K562 (cell line): ENCODE measurements around the gene ZNF581. TPM values are rescaled to one million over a fixed set of nuclear protein-coding genes. Genes with fewer than 3 reads are reported as not detected.
A peak's percentile ranks its signal among the peaks of the same experiment; 100 is the strongest.

Experiments used
- ARHGAP35 ChIP-seq: fragments of 450-650 bp; IDR thresholded peaks from 2 replicates; pipeline ENCODE4 v1.6.1; 2018; ENCODE audit not compliant: partially characterized antibody
- CBX3 ChIP-seq, 2 experiments: IDR thresholded peaks; 1 replicate in 1 of 2; 2 replicates in 1 of 2; pipeline ENCODE4 v1.6.1; 2012; ENCODE audit warnings: inconsistent platforms in 2 of 2, low read length in 2 of 2, borderline replicate concordance in 1 of 2, control low read depth in 1 of 2
- CTBP1 ChIP-seq: fragments of 450-650 bp; IDR thresholded peaks from 2 replicates; pipeline ENCODE4 v1.6.1; 2016; ENCODE audit warnings: borderline replicate concordance
- ELF4 ChIP-seq: fragments of 450-650 bp; formaldehyde crosslinking; IDR thresholded peaks from 2 replicates; pipeline ENCODE4 v1.4.0; 2022; ENCODE audit warnings: missing genetic modification characterization
- ETV1 ChIP-seq: fragments of 450-650 bp; conservative IDR thresholded peaks from 2 replicates; pipeline ENCODE4 v1.6.1; 2016; ENCODE audit warnings: missing genetic modification characterization, control low read depth, low read depth, missing compliant biosample characterization
- FOXP1 ChIP-seq: sonication (generic); formaldehyde crosslinking; IDR thresholded peaks from 2 replicates; pipeline ENCODE4 v1.8.0; 2022; ENCODE audit warnings: mild to moderate bottlenecking, missing genetic modification reagents
- HCFC1 ChIP-seq: IDR thresholded peaks from 2 replicates; pipeline ENCODE4 v1.6.1; 2012; ENCODE audit warnings: low read depth, low read length, improper control_type of control experiment
- MAX ChIP-seq: sonication (generic); formaldehyde crosslinking; IDR thresholded peaks from 2 replicates; pipeline ENCODE4 v1.9.0; 2022; ENCODE audit warnings: mild to moderate bottlenecking, missing genetic modification reagents
- MBD2 ChIP-seq: sonication (generic); IDR thresholded peaks from 2 replicates; pipeline ENCODE4 v1.6.1; 2016; ENCODE audit warnings: low read depth, borderline replicate concordance
- MXD1 ChIP-seq: fragments of 250-450 bp; sonication (Bioruptor Pico); IDR thresholded peaks from 2 replicates; pipeline ENCODE4 v1.8.0; 2021; ENCODE audit warnings: borderline replicate concordance, mild to moderate bottlenecking, moderate library complexity; ENCODE audit not compliant: poor library complexity, severe bottlenecking
- NKRF ChIP-seq: fragments of 450-650 bp; IDR thresholded peaks from 2 replicates; pipeline ENCODE4 v1.6.1; 2016; ENCODE audit warnings: borderline replicate concordance
- PHF8 ChIP-seq: fragments of 200-600 bp; sonication (generic); IDR thresholded peaks from 2 replicates; pipeline ENCODE4 v1.6.1; 2012; ENCODE audit warnings: mixed run types, mild to moderate bottlenecking, inconsistent platforms, low read length, moderate library complexity, borderline replicate concordance
- PKNOX1 ChIP-seq: fragments of 450-650 bp; IDR thresholded peaks from 2 replicates; pipeline ENCODE4 v1.6.1; 2016
- PRMT5 ChIP-seq: sonication (generic); formaldehyde crosslinking; IDR thresholded peaks from 2 replicates; pipeline ENCODE4 v1.5.0; 2020; ENCODE audit warnings: missing genetic modification reagents
- RBM34 ChIP-seq: fragments of 200-400 bp; formaldehyde crosslinking; IDR thresholded peaks from 2 replicates; pipeline ENCODE4 v1.6.1; 2018; ENCODE audit warnings: low read length, borderline replicate concordance; ENCODE audit not compliant: insufficient read depth
- TOE1 ChIP-seq, 2 experiments: fragments of 450-650 bp in 1 of 2; sonication (generic) in 1 of 2; formaldehyde crosslinking in 1 of 2; IDR thresholded peaks; 2 replicates each; pipeline versions ENCODE4 v1.7.1 to v1.8.0; 2016 to 2022; ENCODE audit warnings: borderline replicate concordance in 2 of 2, mild to moderate bottlenecking in 2 of 2, antibody characterized with exemption in 1 of 2, inconsistent platforms in 1 of 2, low read depth in 1 of 2, missing genetic modification reagents in 1 of 2, moderate library complexity in 1 of 2
- ZC3H8 ChIP-seq: fragments of 450-650 bp; IDR thresholded peaks from 2 replicates; pipeline ENCODE4 v1.6.1; 2017
- ZEB2 ChIP-seq: fragments of 450-650 bp; IDR thresholded peaks from 2 replicates; pipeline ENCODE4 v1.6.1; 2016
- ZNF143 ChIP-seq: sonication (generic); formaldehyde crosslinking; IDR thresholded peaks from 2 replicates; pipeline ENCODE4 v1.9.0; 2022; ENCODE audit warnings: mild to moderate bottlenecking, missing genetic modification reagents
- ZNF584 ChIP-seq: fragments of 200-800 bp; sonication (Bioruptor generic); IDR thresholded peaks from 2 replicates; pipeline ENCODE4 v1.6.1; 2016; ENCODE audit warnings: low read depth, mild to moderate bottlenecking, missing genetic modification characterization, missing compliant biosample characterization
- ZNF764 ChIP-seq: fragments of 250-450 bp; sonication (Bioruptor Pico); IDR thresholded peaks from 2 replicates; pipeline ENCODE4 v1.4.0; 2020; ENCODE audit warnings: low read depth, mild to moderate bottlenecking, moderate library complexity
- polyA plus RNA-seq, 8 experiments: library from polyadenylated mRNA; depleted of rRNA in 4 of 8; stranded (reverse) in 5 of 8; unstranded in 3 of 8; fragments of >200 nt; fragmentation: Nextera tagmentation in 2 of 8; fragmentation: Illumina TruSeq in 1 of 8; extraction: Ambion mirVana in 2 of 8; extraction: Trizol in 1 of 8; gene quantifications; 2 replicates each; pipeline versions ENCODE4 v1.2.1 to v1.2.3, GENCODE V29; 2011 to 2014; ENCODE audit warnings: inconsistent platforms in 1 of 8, missing spikeins in 1 of 8
- total RNA-seq, 7 experiments: library from RNA; depleted of rRNA in 6 of 7; stranded (reverse); fragments of >200 nt in 6 of 7; fragmentation: Illumina TruSeq in 2 of 7; extraction: Trizol in 2 of 7; gene quantifications; 2 replicates each; pipeline versions ENCODE4 v1.2.1 to v1.2.3, GENCODE V29; 2011 to 2021; ENCODE audit warnings: low replicate concordance in 1 of 7
- TF ChIP-seq, protein P1 (sequence below): IDR thresholded peaks from 2 replicates; pipeline ENCODE4 v1.6.1; 2014; ENCODE audit warnings: antibody characterized with exemption

ZNF581 gene
- total and polyA plus RNA-seq, 9 of the 15 experiments (the other 6 are each of a cell fraction or from before 2014, with no cell fraction given): 2.4 to 39.4 (median 15.4) TPM

DNA sequence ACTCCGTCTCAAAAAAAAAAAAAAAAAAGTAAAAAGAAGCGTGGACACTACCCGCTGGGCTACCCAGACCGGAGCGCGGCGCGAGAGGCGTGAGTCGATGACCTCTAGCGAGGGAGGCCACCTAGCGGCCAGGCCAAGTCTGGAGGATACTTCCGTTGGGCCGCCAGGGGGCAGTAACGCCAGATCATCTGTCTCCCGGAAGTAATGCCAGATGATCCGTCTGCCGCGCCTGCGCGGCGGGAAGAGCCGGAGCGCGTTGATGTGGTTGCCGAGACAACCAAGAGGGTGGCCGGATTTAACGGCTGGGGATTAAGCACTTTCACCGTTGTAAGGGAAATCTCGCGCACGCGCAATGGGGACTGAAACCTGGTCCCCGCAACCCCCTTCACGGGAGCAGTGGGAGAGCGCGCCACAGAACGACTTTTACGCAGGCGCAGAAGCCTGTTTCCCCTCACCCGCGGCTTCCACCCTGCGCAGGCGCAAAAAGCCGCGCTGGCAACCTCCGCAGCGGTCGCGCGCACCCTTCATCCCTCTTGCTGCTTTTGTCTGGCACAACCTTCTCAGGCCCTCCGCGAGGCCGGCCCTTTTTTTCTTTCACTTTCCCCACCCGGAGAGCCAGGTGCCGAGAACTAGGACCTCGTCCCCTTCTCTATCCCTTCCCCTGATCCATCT, 10.3 kb downstream of the ZNF581 start (continued):
- TF ChIP-seq, protein P1, sequence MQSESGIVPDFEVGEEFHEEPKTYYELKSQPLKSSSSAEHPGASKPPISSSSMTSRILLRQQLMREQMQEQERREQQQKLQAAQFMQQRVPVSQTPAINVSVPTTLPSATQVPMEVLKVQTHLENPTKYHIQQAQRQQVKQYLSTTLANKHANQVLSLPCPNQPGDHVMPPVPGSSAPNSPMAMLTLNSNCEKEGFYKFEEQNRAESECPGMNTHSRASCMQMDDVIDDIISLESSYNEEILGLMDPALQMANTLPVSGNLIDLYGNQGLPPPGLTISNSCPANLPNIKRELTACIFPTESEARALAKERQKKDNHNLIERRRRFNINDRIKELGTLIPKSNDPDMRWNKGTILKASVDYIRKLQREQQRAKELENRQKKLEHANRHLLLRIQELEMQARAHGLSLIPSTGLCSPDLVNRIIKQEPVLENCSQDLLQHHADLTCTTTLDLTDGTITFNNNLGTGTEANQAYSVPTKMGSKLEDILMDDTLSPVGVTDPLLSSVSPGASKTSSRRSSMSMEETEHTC: no peak
- TF ChIP-seq PRMT5 (CRISPR knock-in tag): no peak
- TF ChIP-seq PHF8: peak; percentile 86; the same call in 1 of the 2 replicates
- peak; percentile 27 for TF ChIP-seq MXD1
- TF ChIP-seq PKNOX1: no peak
- TF ChIP-seq ZNF143 (CRISPR knock-in tag): no peak
- TF ChIP-seq FOXP1 (CRISPR knock-in tag): peak; percentile 27; the same call in 1 of the 2 replicates
- no peak for TF ChIP-seq ZC3H8
- no peak for TF ChIP-seq ZNF584 (CRISPR knock-in tag)
- peak; percentile 82 for TF ChIP-seq HCFC1
- peak; percentile 71; the same call in 1 of the 2 replicates for TF ChIP-seq ELF4 (CRISPR knock-in tag)
- TF ChIP-seq MBD2: no peak; the same call in 1 of the 2 replicates
- TF ChIP-seq RBM34: no peak
- peak; percentile 30; the same call in 1 of the 2 replicates for TF ChIP-seq NKRF
- TF ChIP-seq ZNF764 (CRISPR knock-in tag): no peak
- peak in 1 of 2 experiments; percentile 90; a peak in 2 of 3 replicates for TF ChIP-seq CBX3 (IDR thresholded peaks at IDR 0.05; ENCODE audit: borderline replicate concordance in 1 of 2, low read length in 2 of 2)
- TF ChIP-seq MAX: peak; percentile 75
- TF ChIP-seq CTBP1: peak; percentile 87
- TF ChIP-seq ZEB2: no peak
- peak; percentile 98 for TF ChIP-seq ETV1 (tag)
- no peak for TF ChIP-seq TOE1 (IDR thresholded peaks at IDR 0.05; ENCODE audit: borderline replicate concordance)
- 0 out of 2 replicates have a peak, but pooled peaks have one; percentile 46 for TF ChIP-seq TOE1 (CRISPR knock-in tag; IDR thresholded peaks at IDR 0.05; ENCODE audit: borderline replicate concordance, low read depth)
- no peak for TF ChIP-seq ARHGAP35
